K562 (cell line): ENCODE measurements around the gene ANKFN1.

ENCODE experiments used
- GABPA ChIP-seq: fragments of 200-800 bp; sonication (Bioruptor generic); conservative IDR thresholded peaks from 2 replicates; pipeline ENCODE4 v1.6.1; 2016; ENCODE audit warnings: low read depth, missing genetic modification characterization, missing compliant biosample characterization
- POLR2AphosphoS2 ChIP-seq: IDR thresholded peaks from 2 replicates; pipeline ENCODE4 v1.6.1; 2012; ENCODE audit warnings: low read length, improper control_type of control experiment
- ZNF121 ChIP-seq: sonication (generic); formaldehyde crosslinking; conservative IDR thresholded peaks from 2 replicates; pipeline ENCODE4 v1.8.0; 2022; ENCODE audit warnings: missing genetic modification reagents
- TF ChIP-seq, protein P1 (sequence below): fragments of 250-450 bp; sonication (Bioruptor Pico); IDR thresholded peaks from 2 replicates; pipeline ENCODE4 v1.5.0; 2021
- TF ChIP-seq, protein P2 (sequence below), 3 experiments: IDR thresholded peaks in 2 of 3; conservative IDR thresholded peaks in 1 of 3; 2 replicates each; pipeline ENCODE4 v1.5.1; 2011 to 2012; ENCODE audit warnings: low read length in 3 of 3, mild to moderate bottlenecking in 3 of 3, control low read depth in 2 of 3, improper control_type of control experiment in 1 of 3, inconsistent platforms in 1 of 3, low read depth in 1 of 3, mixed read lengths in 1 of 3, moderate library complexity in 1 of 3; ENCODE audit not compliant: insufficient read depth in 2 of 3

DNA sequence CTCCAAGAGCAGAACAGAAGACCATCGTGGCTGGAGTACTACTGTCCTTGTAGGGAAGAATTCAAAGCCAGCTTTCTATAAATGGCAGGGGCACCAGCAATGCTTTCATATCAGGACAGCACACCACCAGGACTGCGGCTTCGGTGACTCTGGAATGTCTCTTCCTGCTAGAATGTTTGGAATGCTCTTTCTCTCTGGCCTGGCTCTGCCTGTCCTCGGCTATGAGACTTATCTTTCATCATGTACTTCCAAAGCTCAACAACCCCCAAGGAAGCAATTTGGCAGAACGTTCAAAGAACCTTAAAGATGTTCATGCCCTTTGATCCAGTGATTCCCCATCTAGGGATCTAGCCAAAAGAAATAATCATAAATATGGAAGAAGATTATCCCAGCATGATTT, 387.6 kb downstream of the ANKFN1 start:
- TF ChIP-seq, protein P1, sequence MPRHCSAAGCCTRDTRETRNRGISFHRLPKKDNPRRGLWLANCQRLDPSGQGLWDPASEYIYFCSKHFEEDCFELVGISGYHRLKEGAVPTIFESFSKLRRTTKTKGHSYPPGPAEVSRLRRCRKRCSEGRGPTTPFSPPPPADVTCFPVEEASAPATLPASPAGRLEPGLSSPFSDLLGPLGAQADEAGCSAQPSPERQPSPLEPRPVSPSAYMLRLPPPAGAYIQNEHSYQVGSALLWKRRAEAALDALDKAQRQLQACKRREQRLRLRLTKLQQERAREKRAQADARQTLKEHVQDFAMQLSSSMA = no peak
- TF ChIP-seq ZNF121 (CRISPR knock-in tag) = no peak
- TF ChIP-seq, protein P2, sequence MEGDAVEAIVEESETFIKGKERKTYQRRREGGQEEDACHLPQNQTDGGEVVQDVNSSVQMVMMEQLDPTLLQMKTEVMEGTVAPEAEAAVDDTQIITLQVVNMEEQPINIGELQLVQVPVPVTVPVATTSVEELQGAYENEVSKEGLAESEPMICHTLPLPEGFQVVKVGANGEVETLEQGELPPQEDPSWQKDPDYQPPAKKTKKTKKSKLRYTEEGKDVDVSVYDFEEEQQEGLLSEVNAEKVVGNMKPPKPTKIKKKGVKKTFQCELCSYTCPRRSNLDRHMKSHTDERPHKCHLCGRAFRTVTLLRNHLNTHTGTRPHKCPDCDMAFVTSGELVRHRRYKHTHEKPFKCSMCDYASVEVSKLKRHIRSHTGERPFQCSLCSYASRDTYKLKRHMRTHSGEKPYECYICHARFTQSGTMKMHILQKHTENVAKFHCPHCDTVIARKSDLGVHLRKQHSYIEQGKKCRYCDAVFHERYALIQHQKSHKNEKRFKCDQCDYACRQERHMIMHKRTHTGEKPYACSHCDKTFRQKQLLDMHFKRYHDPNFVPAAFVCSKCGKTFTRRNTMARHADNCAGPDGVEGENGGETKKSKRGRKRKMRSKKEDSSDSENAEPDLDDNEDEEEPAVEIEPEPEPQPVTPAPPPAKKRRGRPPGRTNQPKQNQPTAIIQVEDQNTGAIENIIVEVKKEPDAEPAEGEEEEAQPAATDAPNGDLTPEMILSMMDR (IDR thresholded peaks at IDR 0.05 in 2 of 3, conservative IDR thresholded peaks at IDR 0.05 in 1 of 3; ENCODE audit: insufficient read depth in 2 of 3, low read depth in 1 of 3, low read length in 3 of 3) = no peak
- no peak for TF ChIP-seq GABPA (tag)
- TF ChIP-seq POLR2AphosphoS2 = no peak
